Esophagus squamous epithelium (tissue), 4 donors: ENCODE data around the gene CELSR1.

Experiments
- CTCF ChIP-seq, 6 experiments: fragments of 450-650 bp in 4 of 6; fragments of 200-600 bp in 2 of 6; sonication (generic) in 2 of 6; IDR thresholded peaks; one replicate each; pipeline ENCODE4 v1.5.1; 2016 to 2019; ENCODE audit warnings: antibody characterized with exemption in 6 of 6, mild to moderate bottlenecking in 4 of 6, moderate library complexity in 4 of 6
- POLR2A ChIP-seq, 4 donors: fragments of 450-650 bp; IDR thresholded peaks; one replicate each; pipeline ENCODE4 v1.6.1; 2017; ENCODE audit warnings: antibody characterized with exemption in 4 of 4, mild to moderate bottlenecking in 4 of 4, moderate library complexity in 3 of 4

- no peak for TF ChIP-seq CTCF (IDR thresholded peaks at IDR 0.05)
- TF ChIP-seq POLR2A (IDR thresholded peaks at IDR 0.05) = no peak
Measured at GRCh38 chr22:46392137-46392844, 145.1 kb downstream of the CELSR1 start.
